SK-N-MC (cell line): ENCODE measurements around the gene UBL5.

Experiments
- EZH2 ChIP-seq: fragments of 200-600 bp; sonication (generic); IDR thresholded peaks from one replicate; pipeline ENCODE4 v1.6.1; 2017; ENCODE audit warnings: antibody characterized with exemption
- FOXP2 ChIP-seq: optimal IDR thresholded peaks from 2 replicates; pipeline ENCODE3; 2011; ENCODE audit warnings: mild to moderate bottlenecking, moderate library complexity; ENCODE audit not compliant: insufficient read depth; ENCODE audit errors: extremely low read length, control extremely low read depth
- POLR2AphosphoS5 ChIP-seq: IDR thresholded peaks from 2 replicates; pipeline ENCODE4 v1.6.1; 2012; ENCODE audit warnings: mild to moderate bottlenecking, low read depth, low read length, borderline replicate concordance

DNA sequence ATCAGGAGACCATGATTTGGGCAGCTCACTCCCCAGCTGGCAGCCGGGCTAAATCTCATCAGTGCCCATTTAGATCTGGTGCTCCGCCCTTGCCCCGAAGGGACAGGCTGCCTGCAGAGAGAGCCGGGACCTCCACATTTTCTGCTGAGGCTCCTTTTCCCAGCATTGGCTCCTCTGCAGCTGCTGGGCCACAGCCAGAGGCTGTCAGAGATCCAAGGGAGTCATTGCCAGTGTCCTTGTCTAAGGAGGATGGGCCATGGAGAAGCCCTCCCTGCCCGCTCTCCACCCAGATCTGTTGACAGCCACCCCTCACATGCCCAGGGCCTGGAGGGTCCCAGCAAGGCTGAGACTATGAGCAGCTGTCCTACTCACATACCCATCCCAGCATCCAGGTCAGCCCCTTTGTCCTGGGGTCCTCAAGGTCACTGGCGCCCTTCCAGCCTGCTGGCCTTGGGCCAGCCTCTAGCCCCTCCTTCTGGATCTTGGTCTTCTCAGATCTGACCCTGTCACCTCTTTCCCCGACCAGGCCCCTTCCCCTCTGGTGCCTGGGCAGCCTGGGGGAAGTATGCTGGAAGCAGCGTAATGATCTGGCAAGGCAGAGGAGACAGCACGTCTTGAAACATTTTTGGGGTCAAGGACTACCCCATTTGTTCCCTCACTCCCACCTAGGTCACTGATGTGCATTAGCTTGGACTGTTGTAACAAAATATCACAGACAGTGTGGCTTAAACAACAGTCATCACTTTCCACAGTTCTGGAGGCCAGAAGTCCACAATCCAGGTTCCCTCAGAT lies 15.3 kb downstream of the UBL5 start:
- no peak for TF ChIP-seq EZH2
- no peak for TF ChIP-seq POLR2AphosphoS5
- TF ChIP-seq FOXP2: no peak
